Fibroblast of skin of left quadriceps (primary cell): ENCODE measurements around the gene ATP5MC2.
A peak's percentile ranks its signal among the peaks of the same experiment; 100 is the strongest.
"Not testable (repeated sequence)": the region's sequence is repeated elsewhere in the genome, so short reads cannot be mapped to it uniquely, and the experiment has no call there.

Experiments used
- DNase-seq, 2 experiments: peaks; one replicate each; pipeline ENCODE4 v3.0.0-alpha.2; 2013; ENCODE audit warnings: low read depth in 2 of 2

The ATP5MC2 gene

DNA sequence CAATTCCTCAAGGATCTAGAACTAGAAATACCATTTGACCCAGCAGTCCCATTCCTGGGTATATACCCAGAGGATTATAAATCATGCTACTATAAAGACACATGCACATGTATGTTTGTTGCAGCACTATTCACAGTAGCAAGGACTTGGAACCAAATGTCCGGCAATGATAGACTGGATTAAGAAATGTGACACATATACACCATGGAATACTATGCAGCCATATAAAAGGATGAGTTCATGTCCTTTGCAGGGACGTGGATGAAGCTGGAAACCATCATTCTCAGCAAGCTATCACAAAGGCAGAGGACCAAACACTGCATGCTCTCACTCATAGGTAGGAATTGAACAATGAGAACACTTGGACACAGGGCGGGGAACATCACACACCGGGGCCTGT, 29.6 kb downstream of the ATP5MC2 start:
- not testable (repeated sequence) for DNase-seq

DNA sequence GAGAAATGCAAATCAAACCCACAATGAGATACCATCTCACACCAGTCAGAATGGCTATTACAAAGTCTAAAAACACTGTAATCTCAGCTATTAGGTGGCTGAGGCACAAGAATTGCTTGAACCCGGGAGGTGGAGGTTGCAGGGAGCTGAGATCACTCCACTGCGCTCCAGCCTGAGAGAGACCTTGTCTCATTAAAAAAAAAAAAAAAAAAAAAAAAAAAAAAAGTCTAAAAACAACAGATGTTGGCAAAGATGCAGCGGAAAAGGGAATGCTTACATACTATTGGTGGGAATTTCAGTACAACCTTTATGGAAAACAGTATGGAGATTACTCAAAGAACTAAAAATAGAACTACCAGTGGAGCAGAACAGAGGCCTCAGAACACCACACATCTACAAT, 30.7 kb downstream of the ATP5MC2 start:
- DNase-seq, result no peak

DNA sequence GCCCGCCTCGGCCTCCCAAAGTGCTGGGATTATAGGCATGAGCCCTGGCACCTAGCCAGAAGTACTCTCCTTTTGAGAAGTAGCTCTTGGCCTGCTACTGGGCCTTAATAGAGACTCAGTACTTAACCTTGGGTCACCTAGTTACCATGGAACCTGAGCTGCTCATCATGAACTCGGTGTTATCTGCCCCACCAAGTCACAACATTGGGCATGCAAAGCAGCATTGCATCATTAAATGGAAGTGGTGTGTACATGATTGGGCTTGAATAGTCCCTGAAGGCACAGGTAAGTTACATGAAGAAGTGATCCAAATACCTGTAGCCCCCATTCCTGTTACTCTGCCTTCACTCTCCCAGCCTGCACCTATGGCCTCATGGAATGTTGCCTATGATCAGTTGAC, 31.8 kb downstream of the ATP5MC2 start:
- DNase-seq, result no peak

DNA sequence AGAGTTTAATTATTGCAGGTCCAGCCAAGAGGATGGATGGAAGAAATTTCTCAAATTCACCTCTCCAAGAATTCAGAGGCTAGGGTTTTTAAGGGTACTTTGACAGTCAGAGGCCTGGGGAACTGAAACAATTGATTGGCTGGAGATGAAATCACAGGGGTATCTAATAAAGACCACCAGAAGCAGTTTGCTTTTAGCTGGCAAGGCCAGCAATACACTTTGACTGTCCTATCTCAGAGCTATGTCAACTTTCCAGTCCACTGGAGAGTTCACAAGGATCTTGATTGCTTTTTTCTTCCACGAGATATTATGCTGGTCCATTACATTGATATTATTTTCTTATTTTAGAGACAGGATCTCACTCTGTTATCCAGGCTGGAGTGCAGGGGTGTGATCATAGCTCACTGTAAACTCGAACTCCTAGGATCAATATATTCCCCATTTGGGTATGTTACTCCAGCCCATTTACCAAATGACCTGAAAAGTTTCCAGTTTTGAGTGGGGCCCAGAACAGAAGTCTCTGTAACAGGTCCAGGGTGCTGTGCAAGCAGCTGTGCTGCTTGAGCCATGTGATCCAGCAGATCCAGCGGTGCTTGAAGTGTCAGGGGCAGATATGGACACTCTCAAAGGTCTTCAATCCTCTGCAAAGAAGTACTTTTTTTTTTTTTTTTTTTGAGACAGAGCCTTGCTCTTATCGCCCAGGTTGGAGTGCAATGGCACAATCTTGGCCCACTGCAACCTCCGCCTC, 32.5 kb downstream of the ATP5MC2 start:
- no peak for DNase-seq

DNA sequence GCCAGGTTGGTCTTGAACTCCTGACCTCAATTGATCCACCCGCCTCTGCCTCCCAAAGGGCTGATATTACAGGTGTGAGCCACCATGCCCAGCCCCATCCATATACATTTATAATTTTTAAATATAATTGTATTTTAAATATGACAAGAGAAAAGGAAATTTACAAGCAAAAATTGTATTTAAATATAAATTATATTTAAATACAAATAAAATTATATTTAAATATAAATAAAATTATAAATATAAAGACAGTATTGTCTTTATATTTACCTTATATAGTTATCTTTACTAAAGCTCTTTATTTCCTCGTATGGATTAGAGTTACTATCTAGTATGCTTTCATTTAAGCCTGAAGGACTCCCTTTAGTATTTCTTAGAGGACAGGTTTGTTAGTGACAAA, 37.8 kb downstream of the ATP5MC2 start:
- DNase-seq, result no peak

DNA sequence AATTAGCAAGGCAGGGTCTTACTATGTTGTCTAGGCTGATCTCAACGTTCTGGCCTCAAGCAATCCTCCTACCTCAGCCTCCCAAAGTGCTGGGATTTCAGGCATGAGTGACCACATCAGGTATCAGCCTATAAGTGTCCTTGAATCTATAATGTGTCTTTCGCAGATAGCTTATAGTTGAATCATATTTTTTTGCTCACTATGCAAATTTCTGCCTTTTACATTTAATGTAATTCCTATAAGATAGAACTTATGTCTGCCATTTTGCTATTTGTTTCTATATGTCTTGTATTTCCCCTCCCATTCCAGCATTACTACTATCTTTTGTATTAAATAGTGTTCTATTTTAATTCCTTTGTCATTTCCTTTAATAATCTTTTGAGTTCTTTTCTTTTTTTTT, 39.2 kb downstream of the ATP5MC2 start:
- DNase-seq, result no peak

DNA sequence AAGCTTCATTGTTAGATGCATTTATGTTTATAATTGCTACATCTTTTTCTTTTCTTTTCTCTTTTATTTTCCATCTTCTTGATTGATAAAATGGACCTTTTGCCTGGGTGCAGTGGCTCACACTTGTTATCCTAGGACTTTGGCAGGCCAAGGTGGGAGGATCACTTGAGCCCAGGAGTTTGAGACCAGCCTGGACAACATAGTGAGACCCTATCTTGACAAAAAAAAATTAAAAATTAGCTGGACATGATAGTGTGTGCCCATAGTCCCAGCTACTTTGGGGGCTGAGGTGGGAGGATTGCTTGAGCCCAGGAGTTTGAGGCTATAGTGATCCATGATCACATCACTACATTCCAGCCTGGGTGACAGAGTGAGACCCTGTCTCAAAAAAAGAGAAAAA, 40.2 kb downstream of the ATP5MC2 start:
- DNase-seq, result not testable (repeated sequence)

DNA sequence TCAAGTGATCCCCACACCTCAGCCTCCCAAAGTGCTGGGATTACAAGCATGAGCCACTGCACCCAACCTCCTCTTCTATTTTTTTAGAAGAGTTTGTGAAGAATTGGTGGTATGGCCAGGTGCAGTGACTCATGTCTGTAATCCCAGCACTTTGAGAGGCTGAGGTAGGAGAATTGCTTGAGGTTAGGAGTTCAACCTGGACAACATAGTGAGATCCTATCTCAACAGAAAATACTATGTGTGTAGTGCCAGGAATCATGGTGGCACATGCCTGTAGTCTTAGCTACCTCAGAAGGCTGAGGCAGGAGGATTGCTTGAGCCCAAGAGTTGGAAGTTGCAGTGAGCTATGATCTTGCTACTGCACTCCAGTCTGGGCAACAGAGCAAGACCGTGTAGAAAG, 44.2 kb downstream of the ATP5MC2 start:
- DNase-seq, result no peak

DNA sequence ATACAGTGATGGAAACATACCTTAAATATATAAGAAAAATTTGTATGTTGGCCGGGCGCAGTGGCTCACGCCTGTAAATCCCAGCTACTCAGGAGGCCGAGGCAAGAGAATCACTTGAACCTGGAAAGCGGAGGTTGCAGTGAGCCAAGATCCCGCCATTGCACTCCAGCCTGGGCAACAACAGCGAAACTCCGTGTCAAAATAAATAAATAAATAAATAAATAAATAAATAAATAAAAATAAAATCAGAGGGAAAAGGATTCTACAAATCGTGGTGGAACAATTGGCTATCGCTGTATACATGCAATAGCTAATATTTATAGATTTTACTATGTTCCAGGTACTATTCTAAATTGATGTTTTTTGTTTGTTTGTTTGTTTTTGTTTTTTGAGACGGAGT, 48.0 kb downstream of the ATP5MC2 start:
- DNase-seq, result no peak

DNA sequence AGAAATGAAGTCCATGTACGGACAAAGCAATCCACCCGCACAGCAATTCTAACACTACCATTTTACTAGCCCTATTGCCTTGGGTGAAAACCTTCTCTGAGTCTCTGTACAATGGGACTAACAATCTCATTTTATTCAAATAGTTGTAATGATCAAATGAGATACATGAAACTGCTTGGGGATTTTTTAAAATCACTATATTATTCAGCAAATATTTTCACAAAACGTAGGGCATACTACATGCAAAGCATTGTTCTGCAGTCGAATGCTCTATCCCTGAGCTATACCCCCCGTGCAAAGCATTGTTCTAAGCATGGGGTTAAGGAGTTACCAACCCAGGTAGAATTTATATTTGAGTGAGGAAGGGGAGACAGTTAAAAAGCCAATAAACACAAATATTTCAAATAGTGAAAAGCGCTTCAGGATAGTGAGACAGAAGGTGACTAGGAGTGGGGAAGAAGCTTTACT, 49.1 kb downstream of the ATP5MC2 start:
- DNase-seq, result no peak

DNA sequence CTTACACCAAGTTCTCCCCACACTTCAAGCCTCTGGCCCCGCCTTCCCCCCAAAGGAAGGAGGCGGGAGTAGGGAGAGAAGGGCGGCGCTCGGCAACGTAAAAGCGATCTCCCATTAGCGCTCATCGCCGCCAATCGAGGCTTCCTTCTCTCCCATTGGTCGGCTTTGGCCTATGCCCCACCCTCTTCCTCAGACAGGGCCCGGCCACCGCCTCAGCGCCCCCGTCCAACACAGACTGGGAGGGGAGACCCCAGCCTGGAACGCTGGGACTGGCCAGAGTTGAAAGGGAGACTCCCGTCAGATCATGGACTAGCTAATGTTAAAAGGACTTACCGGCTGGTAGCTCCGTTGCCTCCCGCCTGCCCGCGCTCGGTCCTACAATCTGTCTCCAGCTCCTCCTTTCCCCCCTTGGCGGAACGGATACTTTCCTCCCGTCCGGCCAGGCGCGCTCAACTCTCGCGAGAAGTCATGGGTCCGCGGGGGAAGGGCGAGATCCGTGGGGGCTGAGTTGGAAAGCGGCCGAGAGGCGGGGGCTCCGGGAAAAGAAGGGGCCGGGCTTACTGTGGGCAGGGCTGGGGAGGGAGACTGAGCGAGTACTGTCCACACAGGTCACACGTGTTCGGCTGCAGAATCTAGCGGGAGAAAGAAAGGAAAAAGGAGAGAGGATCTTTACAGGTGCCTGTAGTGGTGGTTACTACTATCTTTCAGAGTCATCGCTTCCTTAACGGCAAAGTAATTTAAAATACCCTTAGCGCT, 49.8 kb downstream of the ATP5MC2 start, which contains the start of gene ATF7:
TSS of gene ATF7 (minus strand) at position 437 of the 756 bp plus-strand sequence. CDS start 25,382 bp downstream, outside the sequence.
- peak; percentile 95 for DNase-seq

DNA sequence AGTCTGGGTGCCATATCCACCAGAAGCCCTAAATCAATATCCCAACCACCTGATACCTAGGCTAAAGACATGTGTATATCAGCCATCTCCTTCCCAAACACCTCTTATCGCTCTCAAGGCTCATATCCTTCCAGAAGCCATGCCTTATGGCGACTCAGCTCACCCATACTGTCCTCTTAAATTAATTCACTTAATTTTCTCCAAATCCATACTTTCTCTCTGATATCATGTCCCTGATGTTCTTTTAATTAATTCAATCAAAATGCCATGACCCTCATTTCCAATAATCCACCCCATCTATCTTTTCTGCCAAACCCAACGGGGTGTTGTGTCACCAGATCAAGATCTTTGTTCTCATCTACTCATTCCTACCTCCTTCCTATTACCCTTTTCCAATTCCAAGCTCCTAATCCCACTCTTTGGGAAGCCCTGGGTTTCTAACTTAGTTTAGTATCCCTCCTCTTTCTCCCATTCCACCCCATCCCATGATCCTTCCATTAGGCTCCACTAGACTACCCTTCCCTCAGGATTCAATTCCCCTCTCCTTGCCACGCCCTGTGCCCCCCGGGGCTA, 50.4 kb downstream of the ATP5MC2 start:
- no peak for DNase-seq

DNA sequence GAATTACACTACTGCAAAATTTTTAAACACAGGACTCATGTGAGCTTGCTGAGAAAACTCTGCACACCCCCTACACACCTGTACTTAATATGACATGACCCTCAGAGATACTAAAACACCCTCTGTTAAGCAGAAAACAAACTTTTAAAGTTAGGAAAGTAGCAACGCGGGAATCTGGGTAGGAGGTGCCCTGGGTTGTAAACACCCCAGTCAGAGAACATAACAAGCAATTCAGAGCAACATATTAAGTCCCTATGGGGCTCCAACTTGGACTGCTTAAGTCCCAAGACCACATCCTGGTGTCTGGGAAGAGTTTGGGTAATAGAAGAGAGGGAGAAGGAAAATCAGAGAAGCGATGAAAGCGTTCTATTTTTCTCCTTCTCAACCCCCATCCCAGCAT, 50.9 kb downstream of the ATP5MC2 start:
- no peak for DNase-seq

DNA sequence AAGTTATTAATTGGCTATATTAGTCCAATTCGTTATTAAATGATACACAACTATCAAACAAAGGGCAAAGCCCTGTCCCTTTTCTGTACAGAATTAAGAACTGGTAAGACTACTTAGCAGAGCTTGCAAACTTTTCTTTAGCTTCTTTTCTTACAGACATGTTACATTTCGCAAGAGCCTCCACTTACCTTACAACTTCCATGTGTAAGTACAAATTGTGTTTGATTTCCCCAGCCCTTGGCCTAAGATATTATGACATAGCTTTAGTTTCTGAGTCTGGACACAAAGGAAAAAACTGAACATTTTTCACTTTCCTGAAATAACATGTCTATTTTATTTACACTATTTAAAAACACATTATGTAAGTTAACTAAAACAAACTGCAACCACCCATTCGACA, 51.4 kb downstream of the ATP5MC2 start:
- no peak for DNase-seq

DNA sequence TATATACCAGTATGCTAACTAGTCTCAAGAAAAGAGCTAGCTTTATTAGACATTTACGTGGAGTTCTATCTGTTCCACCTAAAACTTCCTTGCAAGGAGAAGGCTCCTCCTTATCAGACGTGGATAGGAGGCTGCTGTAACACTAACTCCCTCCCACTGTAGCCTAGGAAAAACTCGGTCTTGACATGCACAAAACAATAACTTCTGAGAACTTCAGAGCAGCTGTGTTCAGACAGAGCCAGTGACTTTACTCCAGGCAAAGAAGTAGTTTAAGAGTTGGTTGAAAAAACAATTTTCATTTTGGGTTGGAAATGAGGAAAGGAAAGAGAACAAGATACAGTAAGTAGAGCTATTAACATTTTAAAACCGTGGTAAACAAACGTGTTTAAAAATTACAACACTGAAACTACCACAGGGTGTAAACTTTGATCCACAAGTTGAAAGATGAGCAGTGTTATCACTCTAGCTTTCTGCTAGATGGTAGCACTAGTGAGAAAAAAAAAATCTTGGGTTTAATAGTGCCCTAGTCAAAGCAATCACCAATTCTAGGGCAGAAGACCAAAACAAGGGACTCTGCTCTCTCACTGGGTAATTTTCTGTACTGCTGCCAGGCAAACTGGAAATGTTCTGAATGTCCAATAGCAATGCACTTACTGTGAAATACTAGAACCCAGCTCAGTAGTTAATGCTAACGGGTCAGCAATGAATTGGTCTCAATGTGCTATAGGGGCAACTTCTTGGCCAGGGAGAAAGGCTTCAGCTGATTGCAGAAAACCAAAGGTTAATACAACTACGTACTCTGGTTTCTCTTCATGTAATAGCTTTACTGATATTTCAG, 52.1 kb downstream of the ATP5MC2 start:
- peak in 1 of 2 experiments; percentile 10 for DNase-seq

DNA sequence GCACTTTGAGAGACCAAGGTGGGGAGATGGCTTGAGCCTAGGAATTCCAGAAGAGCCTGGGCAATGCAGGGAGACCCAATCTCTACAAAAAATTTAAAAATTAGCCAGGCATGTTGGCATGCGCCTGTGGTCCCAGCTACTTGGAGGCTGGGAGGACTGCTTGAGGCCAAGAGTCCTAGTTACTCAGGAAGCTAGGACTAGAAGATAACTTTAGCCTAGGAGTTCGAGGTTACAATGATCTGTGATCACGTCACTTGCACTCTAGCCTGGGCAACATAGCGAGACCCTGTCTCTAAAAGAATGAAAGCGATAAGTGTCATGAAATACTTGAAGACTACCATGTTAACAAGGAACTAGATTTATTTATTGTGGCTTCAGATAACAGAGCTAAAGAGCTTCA, 53.2 kb downstream of the ATP5MC2 start:
- no peak for DNase-seq

DNA sequence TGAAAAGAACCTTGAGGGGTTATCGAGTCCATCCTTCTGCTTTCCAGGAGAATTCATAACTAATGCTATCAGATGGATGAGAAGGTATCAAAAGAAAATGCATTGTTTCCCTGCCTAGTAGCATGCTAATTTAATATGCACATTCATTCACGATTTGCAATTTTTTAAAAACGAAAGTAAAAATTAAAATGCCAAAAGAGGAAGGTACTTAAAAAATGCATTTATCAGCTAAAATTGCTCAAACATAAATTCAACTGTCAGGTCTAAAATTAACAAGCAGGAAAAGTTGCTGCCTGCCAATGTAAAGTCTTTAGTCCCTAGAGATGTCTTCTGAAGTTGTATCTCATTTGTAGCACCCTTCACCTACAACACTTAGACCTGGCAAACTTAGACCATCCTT, 57.6 kb downstream of the ATP5MC2 start:
- DNase-seq, result no peak

DNA sequence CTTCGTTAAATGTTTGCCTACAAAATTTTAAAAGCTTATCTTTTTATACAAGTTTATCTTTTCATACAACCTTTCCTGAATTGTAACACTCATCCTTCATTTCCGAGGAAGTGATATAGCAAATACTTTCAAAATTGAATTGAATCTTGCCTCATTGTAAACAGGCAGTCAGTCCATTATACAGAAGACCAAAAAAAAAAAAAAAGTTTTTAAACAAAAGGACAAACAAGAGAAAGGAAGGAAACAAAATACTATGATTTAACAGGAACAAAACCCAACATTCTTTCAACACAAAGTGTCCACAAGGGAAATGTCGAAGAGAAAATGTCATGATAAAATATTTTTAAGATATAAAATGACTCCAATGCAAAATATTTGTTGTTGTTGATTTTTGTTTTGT, 58.2 kb downstream of the ATP5MC2 start:
- no peak for DNase-seq

DNA sequence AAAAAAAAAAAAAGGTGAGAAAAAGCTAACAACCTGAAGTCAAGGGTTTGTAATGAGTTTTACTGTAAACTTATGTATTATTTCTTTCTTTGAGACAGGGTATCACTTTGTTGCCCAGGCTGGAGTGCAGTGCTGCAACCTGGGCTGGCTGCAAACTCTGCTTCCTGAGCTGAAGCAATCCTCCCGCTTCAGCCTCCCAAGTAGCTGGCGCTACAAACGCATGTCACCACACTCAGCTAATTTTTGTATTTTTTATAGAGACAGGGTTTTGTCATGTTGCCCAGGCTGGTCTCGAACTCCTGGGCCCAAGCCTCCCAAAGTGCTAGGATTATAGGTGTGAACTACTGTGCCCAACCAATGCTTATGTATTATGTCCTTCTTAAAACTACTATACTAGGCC, 58.9 kb downstream of the ATP5MC2 start:
- no peak for DNase-seq
